DMS 273 (cell line): ENCODE results near the gene ATXN10.

Experiments used
- DNase-seq: peaks from one replicate; lab custom pipeline; 2025; ENCODE audit not compliant: unreplicated experiment; lab: John Stamatoyannopoulos, UW

The ATXN10 gene

DNA sequence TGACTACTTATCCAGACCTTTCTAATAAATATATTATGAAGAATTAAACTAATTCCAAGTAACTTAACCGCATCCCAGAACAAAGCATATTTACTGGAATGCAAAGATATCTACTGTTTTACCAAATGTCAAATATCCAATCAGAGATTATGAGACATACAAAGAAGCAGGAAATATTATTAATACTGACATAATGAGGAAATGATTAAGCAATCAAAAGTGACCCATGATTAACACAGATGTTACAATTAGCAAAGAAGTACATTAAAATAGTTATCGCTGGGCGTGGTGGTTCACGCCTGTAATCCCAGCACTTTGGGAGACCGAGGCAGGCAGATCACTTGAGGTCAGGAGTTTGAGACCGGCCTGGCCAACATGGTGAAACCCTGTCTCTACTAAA, 200.1 kb downstream of the ATXN10 start:
- no peak for DNase-seq

- DNase-seq: no peak
Observed at GRCh38 chr22:45872659-45873263, 201.1 kb downstream of the ATXN10 start.

DNA sequence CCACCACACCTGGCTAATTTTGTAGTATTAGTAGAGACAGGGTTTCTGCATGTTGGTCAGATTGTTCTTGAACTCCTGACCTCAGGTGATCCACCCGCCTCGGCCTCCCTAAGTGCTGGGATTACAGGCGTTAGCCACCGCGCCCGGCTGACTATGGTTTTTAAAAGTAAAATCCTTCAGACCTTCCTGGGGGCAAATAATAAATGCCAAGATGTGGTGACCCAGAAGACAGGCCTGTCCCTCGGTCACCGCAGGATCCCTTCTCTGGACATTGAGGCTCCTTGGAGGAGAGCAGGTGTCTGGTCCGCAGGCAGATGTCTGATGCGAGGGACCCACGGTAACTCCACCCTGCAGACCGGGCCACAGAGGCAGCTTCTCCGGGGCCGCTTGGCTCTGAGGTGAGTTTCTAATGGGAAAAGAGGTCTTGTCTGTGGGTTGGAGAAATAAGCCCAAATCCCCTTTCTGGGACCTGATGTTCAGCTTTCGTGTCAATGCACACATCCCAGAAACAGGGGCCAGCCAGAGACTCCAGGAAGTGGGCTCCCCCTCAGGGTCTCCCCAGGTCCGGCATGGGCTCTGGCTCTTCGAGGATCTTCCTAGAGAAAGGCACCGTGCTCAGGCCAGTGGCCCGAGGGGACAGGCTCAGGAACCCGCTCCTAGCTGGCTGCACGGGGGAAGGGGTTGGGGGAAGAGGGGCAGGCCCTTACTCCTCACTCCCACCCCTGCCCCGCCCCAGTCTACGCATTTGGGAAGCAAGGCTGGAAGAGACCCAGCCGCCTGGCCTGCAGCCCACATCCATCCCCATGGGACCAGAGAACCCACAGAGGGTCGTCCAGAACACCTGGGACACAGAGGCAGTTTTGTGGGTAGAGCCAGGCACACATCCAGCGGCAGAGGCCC, 204.8 kb downstream of the ATXN10 start:
- no peak for DNase-seq

DNA sequence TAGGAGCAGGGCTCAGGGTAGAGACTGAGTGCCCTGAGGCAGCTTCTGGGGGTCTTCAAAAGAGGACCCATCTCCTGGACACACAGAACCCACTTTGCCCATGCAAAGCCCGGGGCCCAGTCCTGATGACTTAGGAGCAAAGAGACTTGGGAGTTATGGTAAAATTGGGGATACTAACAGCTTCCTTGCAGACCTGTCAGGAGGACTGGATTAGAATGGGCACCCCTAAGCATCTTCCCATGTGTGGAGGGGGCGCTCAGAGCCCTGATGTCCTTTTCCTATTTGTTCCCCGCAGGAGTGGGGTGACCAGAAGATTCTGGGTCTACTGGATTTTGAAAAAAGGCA, 205.4 kb downstream of the ATXN10 start:
- no peak for DNase-seq

- no peak for DNase-seq
Observed at GRCh38 chr22:45877651-45878050, 206.0 kb downstream of the ATXN10 start.

DNA sequence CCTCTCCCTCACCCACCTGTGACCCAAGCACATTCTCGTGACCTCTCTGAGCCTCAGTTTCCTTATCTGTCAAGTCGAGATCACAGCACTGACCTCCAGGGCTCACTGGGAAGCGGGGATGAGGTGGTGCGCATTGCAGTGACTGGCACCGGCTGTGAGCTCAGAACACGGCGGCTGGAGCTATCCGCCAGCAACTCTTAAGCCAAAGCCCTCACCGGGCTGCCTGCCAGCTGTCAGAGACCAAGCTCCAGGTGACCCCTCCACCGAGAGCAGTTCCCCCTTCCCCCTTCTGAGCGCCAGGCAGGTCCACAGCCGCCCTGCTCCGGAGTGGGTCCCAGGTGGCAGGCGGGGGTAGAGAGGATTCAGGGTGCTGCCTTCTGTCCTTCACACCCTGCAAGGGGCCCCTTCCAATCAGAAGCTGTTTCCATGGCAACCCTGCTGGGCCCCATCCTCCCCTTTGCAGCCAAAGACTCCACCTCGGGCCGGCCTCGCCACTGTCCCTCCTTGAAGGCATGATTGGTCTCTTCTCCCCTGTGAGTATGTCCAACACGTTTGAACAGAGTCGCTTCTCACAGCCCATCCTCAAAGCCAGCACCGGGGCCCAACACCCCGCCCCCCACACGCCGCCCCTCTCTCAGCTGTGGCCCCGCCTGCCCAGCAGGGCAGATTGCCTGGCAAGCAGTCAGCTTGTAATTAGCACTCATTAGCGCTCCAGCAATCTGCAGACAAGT, 206.6 kb downstream of the ATXN10 start:
- DNase-seq: peak; percentile 79

DNA sequence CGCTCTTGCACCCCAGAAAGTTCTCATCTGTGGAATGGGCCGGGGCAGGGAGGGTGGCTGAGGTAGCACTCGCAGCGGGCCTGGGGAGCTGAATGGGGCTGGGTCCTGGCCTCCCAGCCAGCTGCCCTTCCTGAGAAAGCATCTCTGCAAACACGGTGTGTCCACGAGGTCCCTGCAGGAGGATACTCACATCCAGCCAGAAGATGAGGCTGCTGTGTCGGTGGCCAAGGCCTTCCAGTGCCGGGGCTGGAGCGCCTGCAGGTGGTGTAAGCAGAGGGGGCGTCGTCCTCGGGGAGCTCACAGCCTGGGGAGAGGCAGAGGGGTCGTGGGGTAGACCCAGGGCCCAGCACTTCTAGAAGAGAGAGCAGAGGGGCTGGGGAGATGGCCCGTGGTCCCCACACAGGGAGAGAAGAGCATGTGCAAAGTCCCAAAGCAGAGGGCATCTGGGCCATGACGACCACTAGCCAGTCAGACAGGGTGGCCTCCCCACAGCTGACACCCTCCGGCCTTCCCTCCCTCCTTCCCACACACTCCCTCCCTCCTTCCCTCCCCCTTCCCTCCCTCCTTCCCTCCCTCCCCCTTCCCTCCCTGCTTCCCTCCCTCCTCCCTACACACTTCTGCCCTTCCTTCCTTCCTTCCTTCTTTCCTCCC, 207.4 kb downstream of the ATXN10 start:
- peak; percentile 51 for DNase-seq

DNA sequence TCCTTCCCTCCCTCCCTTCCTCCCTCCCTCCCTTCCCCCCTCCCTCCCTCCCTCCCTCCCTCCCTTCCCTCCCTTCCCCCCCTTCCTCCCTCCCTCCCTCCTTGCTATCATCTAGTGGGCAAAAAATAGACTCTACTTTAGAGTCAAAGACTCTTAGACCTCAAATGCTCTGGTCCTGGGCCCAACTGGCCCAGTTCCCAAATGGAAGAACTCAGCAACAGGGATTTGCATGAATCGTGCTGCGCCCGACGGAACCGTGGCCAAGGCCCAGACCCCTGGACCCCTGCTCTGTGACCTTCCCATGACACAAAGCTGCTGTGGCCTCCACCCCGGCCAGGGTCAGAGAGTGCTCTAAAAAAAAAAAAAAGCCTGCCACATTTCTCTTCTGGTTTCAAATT, 207.9 kb downstream of the ATXN10 start:
- DNase-seq: no peak

- no peak for DNase-seq
Observed at GRCh38 chr22:45880091-45880715, 208.6 kb downstream of the ATXN10 start.

GRCh38 chr22:45880716-45881523, 209.3 kb downstream of the ATXN10 start:
- DNase-seq: no peak

- no peak for DNase-seq
Observed at GRCh38 chr22:45881524-45881875, 209.9 kb downstream of the ATXN10 start.

DNA sequence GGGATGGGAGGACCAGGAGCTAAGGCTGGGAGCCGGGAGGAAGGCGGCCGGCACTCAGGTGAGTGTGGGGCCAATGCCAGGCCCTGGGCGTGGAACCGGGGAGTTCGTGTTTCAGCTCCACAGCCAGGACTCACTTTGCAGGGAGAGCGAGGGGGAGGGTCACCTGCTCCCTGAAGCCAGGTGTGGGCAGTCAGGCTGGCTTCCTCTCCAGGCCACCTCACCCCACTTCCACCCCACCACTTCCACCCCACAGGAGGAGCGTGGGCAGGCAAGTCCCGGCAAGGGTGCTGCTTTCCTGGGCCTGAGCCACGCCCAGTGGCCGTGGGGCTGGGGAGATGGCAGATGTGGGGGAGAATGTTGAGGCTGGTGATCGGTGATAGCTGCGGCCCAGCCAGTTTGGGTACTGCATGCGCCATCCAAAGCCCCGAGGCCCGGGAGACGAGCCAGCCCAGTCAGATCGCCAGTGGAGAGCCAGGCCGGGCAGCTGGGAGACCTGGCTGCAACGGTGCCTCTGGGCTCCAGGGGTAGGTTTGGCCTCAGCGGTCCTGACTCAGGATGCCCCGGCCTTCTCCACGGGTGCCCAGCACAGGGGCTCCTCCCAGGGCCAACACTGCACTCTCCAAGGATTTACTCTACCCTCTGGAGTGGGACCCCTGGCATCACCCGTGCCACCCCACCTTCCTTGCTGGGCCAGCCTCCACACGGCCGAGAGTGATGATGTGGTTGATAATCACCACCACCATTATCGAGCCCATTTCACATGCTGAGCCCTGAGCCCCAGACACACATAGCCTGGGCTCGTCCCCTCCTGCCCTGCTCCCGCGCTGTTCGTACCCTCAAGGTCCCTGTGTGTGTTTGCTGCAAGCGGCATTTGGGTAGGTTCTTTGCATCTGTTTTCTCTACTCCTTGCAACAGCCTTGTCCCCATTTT, 211.5 kb downstream of the ATXN10 start:
- DNase-seq: peak; percentile 27

GRCh38 chr22:45883811-45884170, 212.2 kb downstream of the ATXN10 start:
- no peak for DNase-seq

- DNase-seq: peak; percentile 43
Observed at GRCh38 chr22:45884201-45885062, 212.8 kb downstream of the ATXN10 start.

GRCh38 chr22:45885171-45885840, 213.7 kb downstream of the ATXN10 start:
- no peak for DNase-seq

- no peak for DNase-seq
Observed at GRCh38 chr22:45885941-45886395, 214.3 kb downstream of the ATXN10 start.

DNA sequence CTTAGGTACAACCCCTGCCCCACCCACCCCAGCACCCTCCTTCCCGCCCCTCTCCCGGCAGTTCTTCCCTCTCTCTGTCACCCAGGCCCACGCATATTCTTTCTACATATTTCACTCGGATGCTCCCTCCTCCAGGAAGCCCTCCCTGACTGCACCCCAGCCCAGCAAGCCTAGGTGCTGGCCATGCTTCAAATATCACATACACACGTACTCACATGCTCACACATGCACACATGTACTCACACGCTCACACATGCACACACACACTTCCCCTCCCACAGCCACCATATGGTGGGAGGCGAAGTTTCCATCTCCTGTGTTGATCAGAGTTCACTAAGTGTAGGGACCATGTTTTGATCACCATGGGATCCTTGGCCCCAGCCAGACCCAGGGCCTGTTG, 214.9 kb downstream of the ATXN10 start:
- no peak for DNase-seq
